Body of pancreas (tissue), 4 donors: ENCODE data around the gene CLUH.

ENCODE experiments used
- CTCF ChIP-seq, 7 experiments: fragments of 450-650 bp in 4 of 7; fragments of 200-600 bp in 3 of 7; sonication (generic) in 3 of 7; IDR thresholded peaks; one replicate each; pipeline ENCODE4 v1.5.1; 2016 to 2019; ENCODE audit warnings: antibody characterized with exemption in 7 of 7
- POLR2A ChIP-seq, 3 donors: fragments of 450-650 bp; IDR thresholded peaks; one replicate each; pipeline ENCODE4 v1.6.1; 2016; ENCODE audit warnings: antibody characterized with exemption in 3 of 3, mild to moderate bottlenecking in 2 of 3

- TF ChIP-seq CTCF (IDR thresholded peaks at IDR 0.05) (no peak), POLR2A (IDR thresholded peaks at IDR 0.05) (no peak)
Measured at GRCh38 chr17:2703606-2704005, 8.0 kb downstream of the CLUH start.
